Cerebellar nuclear complex (tissue), 1 donor: ENCODE measurements around the gene CIT.

Source experiments
- DNase-seq, 2 experiments: peaks; one replicate each; lab custom pipeline; 2025; lab: John Stamatoyannopoulos, UW

Gene CIT

GRCh38 chr12:119645535-119646059 lies 231.5 kb downstream of the CIT start:
- DNase-seq = no peak

DNA sequence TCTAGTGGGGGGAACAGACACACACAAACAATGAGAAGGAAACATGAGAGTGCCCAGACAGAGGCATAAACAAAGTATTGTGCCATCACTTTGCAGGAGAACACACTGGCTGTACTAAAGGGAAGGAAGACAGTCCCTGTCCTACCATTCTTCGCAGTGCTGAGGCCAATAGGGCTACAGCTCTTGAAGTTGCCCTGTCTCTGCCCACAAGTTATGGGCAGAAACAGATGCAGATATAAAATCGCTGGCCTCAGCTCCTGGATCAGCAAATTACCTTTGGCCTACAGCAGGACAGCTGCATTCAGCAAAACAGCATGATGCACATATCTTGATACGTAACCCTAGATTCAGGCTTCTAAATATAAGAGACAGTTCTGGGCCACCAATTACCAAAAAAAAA lies 232.2 kb downstream of the CIT start:
- no peak for DNase-seq

- no peak for DNase-seq
These were observed 234.1 kb downstream of the CIT start for GRCh38 chr12:119642986-119643385.
